ENCODE measurements around the gene MMS22L.

- TF ChIP-seq RFX5 (IDR thresholded peaks at IDR 0.05; ENCODE audit: low read depth, low read length) (no peak), POLR2A (IDR thresholded peaks at IDR 0.05; ENCODE audit: low read depth, low read length) (no peak), MAFK (IDR thresholded peaks at IDR 0.05; ENCODE audit: low read depth, low read length) (no peak), CTCF (conservative IDR thresholded peaks at IDR 0.05; ENCODE audit: low read depth, low read length) (no peak), USF2 (IDR thresholded peaks at IDR 0.05; ENCODE audit: low read depth, low read length) (no peak), FOS (IDR thresholded peaks at IDR 0.05; ENCODE audit: low read depth, low read length) (no peak)
These were observed 168.4 kb downstream of the MMS22L start for GRCh38 chr6:97114645-97115044.
